Activated CD4-positive, alpha-beta T cell treated with anti-CD3 and anti-CD28 coated beads, Interleukin-2, amount 50 U/mL, for 1 hour (primary cell): ENCODE results near the gene SLC23A1.
A peak's percentile ranks its signal among the peaks of the same experiment; 100 is the strongest.
"Not testable (repeated sequence)": the region's sequence is repeated elsewhere in the genome, so short reads cannot be mapped to it uniquely, and the experiment has no call there.

ENCODE experiments used
- DNase-seq: peaks from one replicate; pipeline ENCODE4 v3.0.0-alpha.2; 2020

The SLC23A1 gene

GRCh38 chr5:139368613-139369012 lies 14.5 kb downstream of the SLC23A1 start:
- no peak for DNase-seq

GRCh38 chr5:139364466-139364865 lies 18.6 kb downstream of the SLC23A1 start:
- no peak for DNase-seq

- no peak for DNase-seq
Measured at GRCh38 chr5:139363937-139364336, 19.2 kb downstream of the SLC23A1 start.

GRCh38 chr5:139361835-139362429 lies 21.2 kb downstream of the SLC23A1 start:
- DNase-seq, result no peak

- no peak for DNase-seq
Measured at GRCh38 chr5:139360384-139360783, 22.7 kb downstream of the SLC23A1 start.

- no peak for DNase-seq
Measured at GRCh38 chr5:139358064-139358463, 25.0 kb downstream of the SLC23A1 start.

GRCh38 chr5:139355900-139356299 lies 27.2 kb downstream of the SLC23A1 start:
- DNase-seq, result not testable (repeated sequence)

- no peak for DNase-seq
Measured at GRCh38 chr5:139354186-139354585, 28.9 kb downstream of the SLC23A1 start.

- DNase-seq, result not testable (repeated sequence)
Measured at GRCh38 chr5:139347863-139348262, 35.2 kb downstream of the SLC23A1 start.

GRCh38 chr5:139345442-139345841 lies 37.7 kb downstream of the SLC23A1 start:
- DNase-seq, result not testable (repeated sequence)

- DNase-seq, result no peak
Measured at GRCh38 chr5:139344177-139344576, 38.9 kb downstream of the SLC23A1 start.

- no peak for DNase-seq
Measured at GRCh38 chr5:139343476-139343875, 39.6 kb downstream of the SLC23A1 start.

GRCh38 chr5:139342423-139342723 lies 40.7 kb downstream of the SLC23A1 start:
- peak; percentile 78 for DNase-seq

GRCh38 chr5:139341689-139342422 lies 41.2 kb downstream of the SLC23A1 start, which contains the start of gene PAIP2:
PAIP2 (plus strand) TSS chr5:139341854; CDS start chr5:139363785, 21,931 bp downstream.
- DNase-seq, result peak; percentile 98

- DNase-seq, result no peak
Measured at GRCh38 chr5:139341187-139341688, 41.9 kb downstream of the SLC23A1 start.

- DNase-seq, result no peak
Measured at GRCh38 chr5:139340051-139340450, 43.0 kb downstream of the SLC23A1 start.

GRCh38 chr5:139335811-139336210 lies 47.3 kb downstream of the SLC23A1 start:
- no peak for DNase-seq
